ENCODE measurements around the gene ABHD4.

DNA sequence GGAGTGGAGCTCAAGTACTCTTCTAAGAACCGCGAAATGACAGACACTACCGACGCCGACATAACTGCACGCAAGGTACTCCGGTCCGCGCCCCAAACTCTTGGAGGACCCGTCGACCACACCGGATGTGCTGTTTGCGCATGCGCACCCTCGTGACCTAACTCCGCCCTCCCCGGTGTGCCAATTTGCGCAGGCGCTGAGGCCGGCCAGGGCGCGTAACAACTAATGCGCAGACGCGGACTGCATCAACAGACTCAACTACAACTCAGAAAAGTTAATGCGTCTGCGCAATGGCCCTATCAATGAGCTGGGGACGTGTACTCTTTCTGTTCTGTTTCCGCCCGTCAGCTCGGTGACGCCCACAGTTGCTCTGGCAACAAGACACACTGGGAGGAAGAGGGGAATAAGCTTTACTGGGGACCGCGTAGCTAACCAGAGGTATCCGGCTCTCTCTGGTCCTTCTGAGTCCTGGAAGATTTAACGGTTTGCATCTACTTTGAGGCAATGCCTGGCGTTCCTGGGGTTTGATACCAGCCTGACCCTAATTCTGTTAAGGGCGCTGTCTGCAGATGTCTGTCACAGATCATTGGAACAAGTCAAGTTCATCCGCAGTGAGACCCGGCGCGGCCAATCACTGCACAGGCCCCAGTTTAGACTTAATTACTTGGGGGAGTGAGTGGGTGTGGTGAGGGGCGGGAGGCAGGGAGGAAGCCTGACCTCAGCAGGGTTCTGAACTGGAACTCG is 8.8 kb upstream of the ABHD4 start, which contains the start of gene DAD1:
- TF ChIP-seq CTCF (IDR thresholded peaks at IDR 0.05) (no peak), POLR2A (IDR thresholded peaks at IDR 0.05) (peak in 1 of 2 donors; percentile 82)
